Caco-2 (cell line): ENCODE data around the gene FASTK. TPM values are rescaled to one million over a fixed set of nuclear protein-coding genes. Genes with fewer than 3 reads are reported as not detected.

Experiments used
- BruUV-seq: library from RNA; stranded (reverse); fragments of 400-500 nt; replicated peaks from 2 replicates; lab custom pipeline; 2021; lab: Mats Ljungman, UMichigan
- CTCF ChIA-PET: fragments of 300-600 bp; sonication (Branson Sonifier 250); formaldehyde crosslinking; loops from one replicate; lab custom pipeline; 2022; ENCODE audit warnings: antibody characterized with exemption; lab: Charles Lee
- POLR2A ChIA-PET: fragments of 300-600 bp; sonication (Branson Sonifier 250); formaldehyde crosslinking; loops from one replicate; lab custom pipeline; 2022; ENCODE audit warnings: antibody characterized with exemption; lab: Charles Lee
- DNase-seq, 2 experiments: peaks; one replicate each; pipeline versions ENCODE4 v3.0.0 to v3.0.0-alpha.2; 2020 to 2022
- H3K27me3 ChIP-seq: replicated peaks from 2 replicates; pipeline ENCODE4 v1.6.0; 2011; ENCODE audit warnings: low read length; ENCODE audit not compliant: control insufficient read depth, insufficient read depth
- H3K36me3 ChIP-seq: 2 replicates; pipeline ENCODE4 v1.5.1; 2011; ENCODE audit warnings: low read length; ENCODE audit not compliant: control insufficient read depth, insufficient read depth
- H3K4me1 ChIP-seq: fragments of 250-450 bp; sonication (Bioruptor Pico); 2 replicates; pipeline ENCODE4 v1.5.1; 2020; ENCODE audit warnings: mild to moderate bottlenecking
- H3K4me3 ChIP-seq: 2 replicates; pipeline ENCODE4 v1.5.1; 2011; ENCODE audit warnings: low read depth, mild to moderate bottlenecking, control low read depth, low read length
- H3K9me3 ChIP-seq: fragments of 250-450 bp; sonication (Bioruptor Pico); 2 replicates; pipeline ENCODE4 v1.5.1; 2020; ENCODE audit warnings: mild to moderate bottlenecking, moderate library complexity
- H3K27ac Mint-ChIP-seq: one replicate; pipeline ENCODE4 v1.8.0; 2022; ENCODE audit warnings: mixed read lengths; ENCODE audit not compliant: unreplicated experiment
- H3K27me3 Mint-ChIP-seq: one replicate; pipeline ENCODE4 v1.8.0; 2022; ENCODE audit warnings: mixed read lengths; ENCODE audit not compliant: insufficient read depth, unreplicated experiment
- H3K36me3 Mint-ChIP-seq: one replicate; pipeline ENCODE4 v1.8.0; 2022; ENCODE audit warnings: mild to moderate bottlenecking, mixed read lengths; ENCODE audit not compliant: insufficient read depth, unreplicated experiment
- H3K4me1 Mint-ChIP-seq: one replicate; pipeline ENCODE4 v1.8.0; 2022; ENCODE audit warnings: low read depth, mixed read lengths; ENCODE audit not compliant: unreplicated experiment
- H3K4me3 Mint-ChIP-seq: one replicate; pipeline ENCODE4 v1.8.0; 2022; ENCODE audit warnings: mild to moderate bottlenecking, moderate library complexity, mixed read lengths; ENCODE audit not compliant: unreplicated experiment
- H3K9me3 Mint-ChIP-seq: one replicate; pipeline ENCODE4 v1.8.0; 2022; ENCODE audit warnings: mixed read lengths; ENCODE audit not compliant: unreplicated experiment
- intact Hi-C: fragments of 100-400 bp; cut with micrococcal nuclease; formaldehyde crosslinking; loops from one replicate; pipeline ENCODE4 v1.10.0; 2022; ENCODE audit not compliant: unreplicated experiment
- total RNA-seq: library from RNA; stranded (reverse); gene quantifications from 2 replicates; pipeline ENCODE4 v1.2.3, GENCODE V29; 2022
- TF ChIP-seq, protein P1 (sequence below), 2 experiments: fragments of 200-600 bp in 1 of 2; IDR thresholded peaks; 1 replicate in 1 of 2; 2 replicates in 1 of 2; pipeline versions ENCODE4 v1.5.1 to v1.8.0; 2011 to 2022; ENCODE audit warnings: antibody characterized with exemption in 1 of 2, control low read depth in 1 of 2, inconsistent platforms in 1 of 2, low read depth in 1 of 2, low read length in 1 of 2, mild to moderate bottlenecking in 1 of 2, moderate library complexity in 1 of 2; ENCODE audit not compliant: insufficient read depth in 1 of 2, severe bottlenecking in 1 of 2, unreplicated experiment in 1 of 2

FASTK gene
- total RNA-seq, 1 experiment from 2014 or later: 114 TPM

DNA sequence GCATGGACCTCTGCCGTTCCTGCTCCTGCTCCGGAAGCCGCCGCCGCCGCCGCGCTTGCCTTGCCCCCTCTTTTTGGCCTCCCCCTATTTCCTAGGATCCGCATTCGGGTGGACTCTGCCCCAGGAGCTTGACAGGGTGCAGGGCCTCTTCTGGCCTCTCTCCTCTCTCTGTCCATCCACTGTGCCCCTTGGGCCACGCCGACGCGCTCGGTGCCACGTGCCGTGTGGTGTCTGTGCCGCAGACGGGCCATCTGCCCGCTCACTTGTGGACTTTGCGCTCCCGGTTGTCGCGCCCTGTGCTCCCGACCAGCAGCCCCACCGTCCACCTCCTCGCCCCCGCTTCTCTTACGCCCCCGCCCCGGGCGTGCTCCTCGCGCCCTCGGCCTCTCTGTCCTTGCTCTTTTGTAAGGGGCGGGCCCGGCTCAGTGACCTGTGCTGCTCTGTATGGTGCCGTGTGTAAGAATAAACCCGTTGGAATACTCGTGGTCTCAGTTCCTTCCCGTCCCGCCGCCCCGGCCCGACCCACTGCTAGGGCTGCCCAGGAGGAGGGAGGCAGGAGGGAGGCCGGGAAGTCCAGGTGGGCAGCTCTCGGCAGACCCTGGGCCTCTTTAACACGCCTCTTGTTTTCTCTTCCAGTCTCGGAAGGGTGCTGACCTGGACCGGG is 42.7 kb upstream of the FASTK start:
- H3K36me3 Mint-ChIP-seq: peaks cover 38% of the 10 kb centered on the region
- H3K27ac Mint-ChIP-seq: peak overlapping the region; percentile 3
- no peak for DNase-seq
- ChIA-PET POLR2A (no interaction called here), CTCF (interaction anchor here (0.6 to 1.5 kb wide), 24 partner anchors 9 to 181 kb away, joined by 3 to 14 read pairs (median 4); partner anchors contain the start of genes ABCB8, ABCF2, AGAP3 and CDK5)
- intact Hi-C loops: no loop called here
- H3K27me3 ChIP-seq: no peaks in the 10 kb centered on the region
- no peaks in the 10 kb centered on the region for H3K4me1 ChIP-seq
- H3K9me3 ChIP-seq: no peaks in the 10 kb centered on the region
- H3K4me1 Mint-ChIP-seq: no peaks in the 10 kb centered on the region
- no peaks in the 10 kb centered on the region for H3K9me3 Mint-ChIP-seq
- no peak overlapping the region for H3K4me3 Mint-ChIP-seq
- H3K4me3 ChIP-seq: no peak overlapping the region
- H3K27me3 Mint-ChIP-seq: no peaks in the 10 kb centered on the region
- peaks cover 6% of the 10 kb centered on the region for H3K36me3 ChIP-seq
- TF ChIP-seq, protein P1, sequence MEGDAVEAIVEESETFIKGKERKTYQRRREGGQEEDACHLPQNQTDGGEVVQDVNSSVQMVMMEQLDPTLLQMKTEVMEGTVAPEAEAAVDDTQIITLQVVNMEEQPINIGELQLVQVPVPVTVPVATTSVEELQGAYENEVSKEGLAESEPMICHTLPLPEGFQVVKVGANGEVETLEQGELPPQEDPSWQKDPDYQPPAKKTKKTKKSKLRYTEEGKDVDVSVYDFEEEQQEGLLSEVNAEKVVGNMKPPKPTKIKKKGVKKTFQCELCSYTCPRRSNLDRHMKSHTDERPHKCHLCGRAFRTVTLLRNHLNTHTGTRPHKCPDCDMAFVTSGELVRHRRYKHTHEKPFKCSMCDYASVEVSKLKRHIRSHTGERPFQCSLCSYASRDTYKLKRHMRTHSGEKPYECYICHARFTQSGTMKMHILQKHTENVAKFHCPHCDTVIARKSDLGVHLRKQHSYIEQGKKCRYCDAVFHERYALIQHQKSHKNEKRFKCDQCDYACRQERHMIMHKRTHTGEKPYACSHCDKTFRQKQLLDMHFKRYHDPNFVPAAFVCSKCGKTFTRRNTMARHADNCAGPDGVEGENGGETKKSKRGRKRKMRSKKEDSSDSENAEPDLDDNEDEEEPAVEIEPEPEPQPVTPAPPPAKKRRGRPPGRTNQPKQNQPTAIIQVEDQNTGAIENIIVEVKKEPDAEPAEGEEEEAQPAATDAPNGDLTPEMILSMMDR (IDR thresholded peaks at IDR 0.05; ENCODE audit: insufficient read depth in 1 of 2, low read depth in 1 of 2, low read length in 1 of 2, severe bottlenecking in 1 of 2, unreplicated experiment in 1 of 2): no peak
- BruUV-seq: no TSS peak

DNA sequence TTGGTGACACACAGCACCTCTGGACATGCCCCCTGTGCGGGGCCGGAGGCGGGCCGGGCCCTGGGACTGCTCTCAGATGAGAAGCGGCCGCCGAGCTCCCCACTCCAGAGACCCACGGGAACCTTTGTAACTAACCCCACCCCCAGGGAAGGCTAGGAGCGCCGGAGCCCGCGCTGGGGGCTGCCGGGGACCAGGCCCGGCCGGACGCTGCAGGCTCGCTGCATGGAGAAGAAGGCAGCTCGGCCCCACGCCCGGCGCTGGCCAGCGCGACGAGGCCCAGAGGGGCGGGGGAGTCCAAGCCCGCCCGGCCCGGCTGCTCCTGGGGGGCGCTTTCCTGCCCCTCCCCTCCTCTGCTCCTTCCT is 42.2 kb upstream of the FASTK start:
- intact Hi-C loops: no loop called here
- H3K9me3 ChIP-seq: no peaks in the 10 kb centered on the region
- no peak for DNase-seq
- POLR2A ChIA-PET: no interaction called here
- Mint-ChIP-seq H3K36me3 (peaks cover 36% of the 10 kb centered on the region), H3K9me3 (no peaks in the 10 kb centered on the region), H3K27ac (no peak overlapping the region), H3K27me3 (no peaks in the 10 kb centered on the region), H3K4me3 (no peak overlapping the region), H3K4me1 (no peaks in the 10 kb centered on the region)
- BruUV-seq: no TSS peak
- TF ChIP-seq, protein P1 (IDR thresholded peaks at IDR 0.05; ENCODE audit: insufficient read depth in 1 of 2, low read depth in 1 of 2, low read length in 1 of 2, severe bottlenecking in 1 of 2, unreplicated experiment in 1 of 2): no peak
- H3K36me3 ChIP-seq: peaks cover 6% of the 10 kb centered on the region
- no peaks in the 10 kb centered on the region for H3K27me3 ChIP-seq
- CTCF ChIA-PET: interaction anchor here (1.5 kb wide), 1 partner anchor 22 kb away, joined by 3 read pairs; no protein-coding TSS in a partner anchor
- no peaks in the 10 kb centered on the region for H3K4me1 ChIP-seq
- H3K4me3 ChIP-seq: no peak overlapping the region

DNA sequence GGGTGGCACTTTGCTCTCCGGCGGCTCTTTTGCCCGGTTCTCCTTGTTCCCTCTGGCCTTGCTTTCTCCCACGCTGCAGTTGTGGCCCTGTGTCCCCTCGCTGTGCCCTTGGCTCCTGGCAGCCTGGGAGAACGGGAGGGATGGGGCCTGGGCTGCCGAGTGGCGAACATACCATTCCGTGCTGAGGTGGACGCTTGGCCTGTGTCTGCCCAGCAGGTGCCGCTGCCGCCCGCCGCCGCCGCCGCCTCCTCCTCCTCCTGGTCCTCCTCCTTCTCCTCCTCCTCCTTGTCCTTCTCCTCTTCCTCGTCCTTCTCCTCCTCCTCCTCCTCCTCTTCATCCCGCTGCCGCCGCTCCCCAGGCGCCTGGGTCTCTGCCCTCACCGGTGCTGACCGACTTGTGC is 41.7 kb upstream of the FASTK start:
- ChIA-PET CTCF (no interaction called here), POLR2A (no interaction called here)
- H3K4me3 ChIP-seq: no peak overlapping the region
- Mint-ChIP-seq H3K4me1 (no peaks in the 10 kb centered on the region), H3K27me3 (no peaks in the 10 kb centered on the region), H3K27ac (no peak overlapping the region), H3K9me3 (no peaks in the 10 kb centered on the region), H3K4me3 (no peak overlapping the region), H3K36me3 (peaks cover 36% of the 10 kb centered on the region)
- BruUV-seq: no TSS peak
- TF ChIP-seq, protein P1 (IDR thresholded peaks at IDR 0.05; ENCODE audit: insufficient read depth in 1 of 2, low read depth in 1 of 2, low read length in 1 of 2, severe bottlenecking in 1 of 2, unreplicated experiment in 1 of 2): no peak
- peaks cover 6% of the 10 kb centered on the region for H3K36me3 ChIP-seq
- no peaks in the 10 kb centered on the region for H3K27me3 ChIP-seq
- H3K4me1 ChIP-seq: no peaks in the 10 kb centered on the region
- no peak for DNase-seq
- H3K9me3 ChIP-seq: no peaks in the 10 kb centered on the region
- intact Hi-C loops: no loop called here
